K562 (cell line): Measurements from ENCODE around the gene MACROD2. TPM values are rescaled to one million over a fixed set of nuclear protein-coding genes. Genes with fewer than 3 reads are reported as not detected.

Experiments used
- ATAC-seq: fragments of 200-7000 bp; cut with Tn5 transposase; 3 replicates; pipeline ENCODE4 v1.9.1; 2020; ENCODE audit warnings: moderate library complexity
- BruUV-seq: library from RNA; stranded (reverse); fragments of 400-500 nt; replicated peaks from 2 replicates; lab custom pipeline; 2021; lab: Mats Ljungman, UMichigan
- CTCF ChIA-PET: fragments of 300-600 bp; formaldehyde crosslinking; extraction: SDS; loops from one replicate; lab custom pipeline; 2021; ENCODE audit warnings: low intra/inter-chr PET ratio; lab: Yijun Ruan, JAX
- POLR2A ChIA-PET: fragments of 300-600, 350-650 bp; sonication (Branson Sonifier 250); formaldehyde crosslinking; extraction: SDS; loops from one replicate; lab custom pipeline; 2021; ENCODE audit warnings: antibody characterized with exemption, inconsistent platforms; lab: Yijun Ruan, JAX
- DNase-seq, 4 experiments: peaks; one replicate each; pipeline versions ENCODE4 v3.0.0 to v3.0.0-alpha.2; 2011 to 2018; ENCODE audit warnings: low spot score in 3 of 4, mixed read lengths in 3 of 4; ENCODE audit errors: extremely low read depth in 1 of 4
- FAIRE-seq: peaks from 2 replicates; lab custom pipeline; 2011; peaks lifted over from hg19 to GRCh38; lab: Jason Lieb, UNC
- H2AFZ ChIP-seq: 2 replicates; pipeline ENCODE4 v1.6.0; 2011; ENCODE audit warnings: low read depth, low read length, control low read depth, inconsistent platforms
- H3K27ac ChIP-seq: fragments of 200-600 bp; 3 replicates; pipeline ENCODE4 v1.8.0; 2011; ENCODE audit warnings: low read depth, mild to moderate bottlenecking, control low read depth, inconsistent platforms, low read length, moderate library complexity, mixed read lengths; ENCODE audit errors: extremely low read depth
- H3K27me3 ChIP-seq, 2 experiments: fragments of 300-600 bp in 1 of 2; 2 replicates in 1 of 2; 3 replicates in 1 of 2; pipeline versions ENCODE4 v1.6.0 to v1.8.0; 2011; ENCODE audit warnings: inconsistent platforms in 2 of 2, low read length in 2 of 2, mild to moderate bottlenecking in 1 of 2, mixed read lengths in 1 of 2, moderate library complexity in 1 of 2; ENCODE audit not compliant: control insufficient read depth in 2 of 2, insufficient read depth in 2 of 2
- H3K36me3 ChIP-seq: fragments of 300-600 bp; 3 replicates; pipeline ENCODE4 v1.8.0; 2011; ENCODE audit warnings: mild to moderate bottlenecking, low read length, inconsistent platforms; ENCODE audit not compliant: control insufficient read depth, insufficient read depth
- H3K4me1 ChIP-seq, 2 experiments: fragments of 200-600 bp in 1 of 2; replicated peaks in 1 of 2; 2 replicates in 1 of 2; 3 replicates in 1 of 2; pipeline versions ENCODE4 v1.5.1 to v1.8.0; 2011; ENCODE audit warnings: inconsistent platforms in 2 of 2, low read length in 2 of 2, mild to moderate bottlenecking in 1 of 2, mixed read lengths in 1 of 2, moderate library complexity in 1 of 2; ENCODE audit not compliant: control insufficient read depth in 2 of 2, insufficient read depth in 2 of 2
- H3K4me2 ChIP-seq: 2 replicates; pipeline ENCODE4 v1.6.1; 2011; ENCODE audit warnings: low read length, control low read depth, inconsistent platforms, mixed read lengths; ENCODE audit not compliant: insufficient read depth
- H3K4me3 ChIP-seq: fragments of 200-600 bp; sonication (generic), shearing (Covaris generic); 2 replicates; pipeline ENCODE4 v1.5.1; 2016; ENCODE audit warnings: control low read depth, inconsistent platforms
- H3K79me2 ChIP-seq: fragments of 200-600 bp; 3 replicates; pipeline ENCODE4 v1.8.0; 2011; ENCODE audit warnings: low read length, inconsistent platforms; ENCODE audit not compliant: control insufficient read depth, insufficient read depth
- H3K9ac ChIP-seq, 2 experiments: 2 replicates each; pipeline versions ENCODE4 v1.6.0 to v1.6.1; 2011; ENCODE audit warnings: low read depth in 2 of 2, low read length in 2 of 2, control low read depth in 1 of 2, inconsistent platforms in 1 of 2, mild to moderate bottlenecking in 1 of 2, mixed read lengths in 1 of 2; ENCODE audit not compliant: insufficient read depth in 1 of 2
- H3K9me1 ChIP-seq: one replicate; pipeline ENCODE4 v1.6.0; 2011; ENCODE audit warnings: inconsistent platforms, mild to moderate bottlenecking, low read length, moderate library complexity; ENCODE audit not compliant: control insufficient read depth, insufficient read depth
- H3K9me3 ChIP-seq: replicated peaks from 2 replicates; pipeline ENCODE4 v1.5.1; 2011; ENCODE audit warnings: low read depth, low read length, inconsistent platforms; ENCODE audit not compliant: control insufficient read depth, insufficient read depth
- H4K20me1 ChIP-seq: replicated peaks from 2 replicates; pipeline ENCODE4 v1.6.1; 2011; ENCODE audit warnings: low read length, inconsistent platforms, mixed read lengths; ENCODE audit not compliant: control insufficient read depth, insufficient read depth
- HDAC8 ChIP-seq: fragments of 450-650 bp; IDR thresholded peaks from 2 replicates; pipeline ENCODE4 v1.6.1; 2016; ENCODE audit warnings: mild to moderate bottlenecking, missing genetic modification characterization, moderate library complexity, missing compliant biosample characterization
- HES1 ChIP-seq: fragments of 450-650 bp; IDR thresholded peaks from 2 replicates; pipeline ENCODE4 v1.6.1; 2016; ENCODE audit warnings: low read depth, mild to moderate bottlenecking, moderate library complexity
- KAT2B ChIP-seq: IDR thresholded peaks from one replicate; pipeline ENCODE4 v1.6.1; 2012; ENCODE audit warnings: low read depth, mild to moderate bottlenecking, control low read depth, inconsistent platforms, low read length, moderate library complexity
- MAFF ChIP-seq: IDR thresholded peaks from 2 replicates; pipeline ENCODE4 v1.6.1; 2012; ENCODE audit warnings: low read length, improper control_type of control experiment
- MITF ChIP-seq: IDR thresholded peaks from 2 replicates; pipeline ENCODE4 v1.6.1; 2014; ENCODE audit warnings: antibody characterized with exemption
- MYNN ChIP-seq, 2 experiments: sonication (generic); formaldehyde crosslinking in 1 of 2; IDR thresholded peaks; 2 replicates each; pipeline versions ENCODE4 v1.5.0 to v1.6.1; 2016 to 2020; ENCODE audit warnings: antibody characterized with exemption in 1 of 2, missing genetic modification reagents in 1 of 2
- NCOA6 ChIP-seq: fragments of 450-650 bp; IDR thresholded peaks from 2 replicates; pipeline ENCODE4 v1.6.1; 2017; ENCODE audit warnings: mild to moderate bottlenecking
- PCBP1 ChIP-seq: fragments of 200-400 bp; formaldehyde crosslinking; IDR thresholded peaks from 2 replicates; pipeline ENCODE4 v1.6.1; 2018; ENCODE audit warnings: mild to moderate bottlenecking, low read depth, low read length; ENCODE audit not compliant: poor library complexity, severe bottlenecking
- POLR2A ChIP-seq: fragments of 450-650 bp; conservative IDR thresholded peaks from 2 replicates; pipeline ENCODE4 v1.6.1; 2016
- RFX7 ChIP-seq: fragments of 250-450 bp; sonication (Bioruptor Pico); IDR thresholded peaks from 2 replicates; pipeline ENCODE4 v1.5.1; 2021; ENCODE audit warnings: mild to moderate bottlenecking
- SUPT5H ChIP-seq: fragments of 450-650 bp; IDR thresholded peaks from 2 replicates; pipeline ENCODE4 v1.6.1; 2016
- TRIM24 ChIP-seq, 2 experiments: fragments of 450-650 bp; IDR thresholded peaks; 2 replicates each; pipeline ENCODE4 v1.6.1; 2016
- ZC3H8 ChIP-seq: fragments of 450-650 bp; IDR thresholded peaks from 2 replicates; pipeline ENCODE4 v1.6.1; 2017
- ZNF449 ChIP-seq: fragments of 250-450 bp; sonication (Bioruptor Pico); IDR thresholded peaks from 2 replicates; pipeline ENCODE4 v1.8.0; 2022; ENCODE audit warnings: moderate library complexity, mild to moderate bottlenecking, inconsistent platforms
- ZNF57 ChIP-seq: fragments of 450-650 bp; formaldehyde crosslinking; IDR thresholded peaks from 2 replicates; pipeline ENCODE4 v1.4.0; 2020; ENCODE audit warnings: mild to moderate bottlenecking, moderate library complexity
- ZNF639 ChIP-seq, 2 experiments: fragments of 200-800 bp in 1 of 2; sonication (Bioruptor generic) in 1 of 2; sonication (generic) in 1 of 2; formaldehyde crosslinking in 1 of 2; IDR thresholded peaks in 1 of 2; conservative IDR thresholded peaks in 1 of 2; 2 replicates each; pipeline versions ENCODE4 v1.5.0 to v1.6.1; 2016 to 2020; ENCODE audit warnings: missing compliant biosample characterization in 1 of 2, missing genetic modification characterization in 1 of 2, missing genetic modification reagents in 1 of 2
- WGBS: fragments of 100-300 bp; shearing (Covaris generic); methylation state at CpG from one replicate; pipeline ENCODE4 v1.1.6; 2016; ENCODE audit warnings: low coverage, mixed read lengths; ENCODE audit not compliant: insufficient coverage; ENCODE audit errors: missing lambda C conversion rate; 5-methylcytosine and 5-hydroxymethylcytosine counted together
- in situ Hi-C: fragments of 300-500 bp; cut with MboI; formaldehyde crosslinking; loops from 4 replicates; pipeline ENCODE4 v1.15.0; 2018; ENCODE audit warnings: inconsistent platforms, mixed read lengths
- intact Hi-C: fragments of 100-400 bp; cut with micrococcal nuclease; formaldehyde crosslinking; loops from 2 replicates; pipeline ENCODE4 v1.14.2; 2022
- polyA plus RNA-seq, 8 experiments: library from polyadenylated mRNA; depleted of rRNA in 4 of 8; stranded (reverse) in 5 of 8; unstranded in 3 of 8; fragments of >200 nt; fragmentation: Nextera tagmentation in 2 of 8; fragmentation: Illumina TruSeq in 1 of 8; extraction: Ambion mirVana in 2 of 8; extraction: Trizol in 1 of 8; gene quantifications; 2 replicates each; pipeline versions ENCODE4 v1.2.1 to v1.2.3, GENCODE V29; 2011 to 2014; ENCODE audit warnings: inconsistent platforms in 1 of 8, missing spikeins in 1 of 8
- total RNA-seq, 7 experiments: library from RNA; depleted of rRNA in 6 of 7; stranded (reverse); fragments of >200 nt in 6 of 7; fragmentation: Illumina TruSeq in 2 of 7; extraction: Trizol in 2 of 7; gene quantifications; 2 replicates each; pipeline versions ENCODE4 v1.2.1 to v1.2.3, GENCODE V29; 2011 to 2021; ENCODE audit warnings: low replicate concordance in 1 of 7

Gene MACROD2
- total and polyA plus RNA-seq, 9 of the 15 experiments (the other 6 are each of a cell fraction or from before 2014, with no cell fraction given) = not detected

GRCh38 chr20:14778096-14778495 lies 782.8 kb downstream of the MACROD2 start:
- Histone ChIP-seq H3K36me3 (no peaks in the 10 kb centered on the region), H3K9ac (no peak overlapping the region), H2AFZ (no peak overlapping the region), H3K9me3 (no peaks in the 10 kb centered on the region), H3K79me2 (no peaks in the 10 kb centered on the region), H3K27me3 (no peaks in the 10 kb centered on the region), H3K27ac (no peak overlapping the region), H3K4me3 (no peak overlapping the region), H3K9me1 (no peaks in the 10 kb centered on the region), H3K4me2 (no peak overlapping the region), H3K4me1 (no peaks in the 10 kb centered on the region), H4K20me1 (no peaks in the 10 kb centered on the region)
- 0% methylated on average over 5 of the region's 6 CpGs for WGBS
- DNase-seq (no peak), FAIRE-seq (no peak), ATAC-seq (no peak)
- intact Hi-C loops = no loop called here
- ChIA-PET POLR2A (no interaction called here), CTCF (no interaction called here)
- in situ Hi-C loops = no loop called here
- BruUV-seq = no TSS peak
- TF ChIP-seq RFX7 (CRISPR knock-in tag) (no peak), SUPT5H (no peak), PCBP1 (no peak), ZNF639 (CRISPR knock-in tag; conservative IDR thresholded peaks at IDR 0.05 in 1 of 2, IDR thresholded peaks at IDR 0.05 in 1 of 2) (no peak), KAT2B (no peak), ZNF57 (no peak), HES1 (no peak), MAFF (no peak), MITF (no peak), ZNF449 (CRISPR knock-in tag) (no peak), HDAC8 (no peak), NCOA6 (no peak), MYNN (IDR thresholded peaks at IDR 0.05) (no peak), MYNN (CRISPR knock-in tag; IDR thresholded peaks at IDR 0.05) (no peak), TRIM24 (IDR thresholded peaks at IDR 0.05) (no peak), ZC3H8 (no peak), POLR2A (no peak)
